ENCODE data around the gene SPTY2D1. TPM values are rescaled to one million over a fixed set of nuclear protein-coding genes. Genes with fewer than 3 reads are reported as not detected.

The SPTY2D1 gene
- 23.6 and 36.8 TPM in 2 replicates for total RNA-seq

GRCh38 chr11:18634140-18635032 lies at the start of gene SPTY2D1:
SPTY2D1 (minus strand) TSS chr11:18634342; CDS start chr11:18634257, 85 bp downstream.

DNA sequence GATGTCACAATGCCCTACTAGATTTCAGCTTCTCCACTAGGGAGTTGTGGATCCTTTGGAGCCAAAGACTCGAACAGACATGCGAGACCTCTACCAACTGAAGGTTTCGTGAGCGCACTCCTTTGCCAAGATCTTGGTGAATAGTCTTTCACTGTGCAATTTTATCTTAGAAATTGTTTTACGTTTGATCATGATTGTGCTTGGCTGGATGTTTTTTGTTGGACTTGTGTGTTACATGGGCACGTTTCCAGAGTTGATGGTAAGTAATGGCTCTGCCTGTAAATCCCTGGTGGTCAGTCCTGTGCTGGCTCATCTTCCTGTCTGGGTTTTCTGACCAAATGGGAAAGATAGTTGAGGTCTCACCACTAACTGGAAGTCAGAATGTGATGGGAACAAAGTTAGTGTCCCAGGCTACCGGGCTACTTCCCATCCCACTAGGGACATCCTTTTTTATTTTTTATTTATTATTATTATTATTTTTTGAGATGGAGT lies 34.4 kb downstream of the SPTY2D1 start, which contains the start of gene MISFA:
Gene MISFA (plus strand): TSS at position 51 of the 492 bp plus-strand sequence. CDS start 140 bp downstream, at position 191.

GRCh38 chr11:18588297-18589252 lies 45.6 kb downstream of the SPTY2D1 start, which contains the start of gene UEVLD:
UEVLD (minus strand) TSS chr11:18588734; CDS start chr11:18588654, 80 bp downstream.

Other genes with a start within 250 kb of the SPTY2D1 start
- gene LDHA, start 239.8 kb downstream of the SPTY2D1 start, total RNA-seq: 1,015 and 1,209 TPM in 2 replicates
- 0.16 TPM in 1 of 2 replicates, not detected in the other for gene LDHC, start 222.0 kb downstream of the SPTY2D1 start, total RNA-seq
- not detected in 2 replicates for gene LDHAL6A, start 178.5 kb downstream of the SPTY2D1 start, total RNA-seq
- 72.9 and 88.6 TPM in 2 replicates for gene TSG101, start 107.4 kb downstream of the SPTY2D1 start, total RNA-seq
- gene UEVLD, start 45.6 kb downstream of the SPTY2D1 start, total RNA-seq: 23.4 and 29.0 TPM in 2 replicates
- 0.36 and 0.97 TPM in 2 replicates for gene MISFA, start 34.6 kb downstream of the SPTY2D1 start, total RNA-seq
- gene TMEM86A, start 64.4 kb upstream of the SPTY2D1 start, total RNA-seq: 1.5 and 1.9 TPM in 2 replicates
- gene IGSF22, start 91.8 kb upstream of the SPTY2D1 start, total RNA-seq: under 0.01 TPM in 1 of 2 replicates, not detected in the other
- gene PTPN5, start 157.5 kb upstream of the SPTY2D1 start, total RNA-seq: 0.32 TPM in 1 of 2 replicates, not detected in the other